Coronary artery (tissue), 2 donors: ENCODE results near the gene ACBD4.

Experiments used
- DNase-seq: peaks from one replicate; pipeline ENCODE4 v3.0.0-alpha.2; 2017; ENCODE audit warnings: low spot score
- H3K27ac ChIP-seq, 2 donors: fragments of 200-600 bp; sonication (generic); one replicate each; pipeline ENCODE4 v1.5.1; 2016 to 2019
- H3K4me3 ChIP-seq: fragments of 200-600 bp; sonication (generic); 2 replicates; pipeline ENCODE4 v1.5.1; 2016; ENCODE audit warnings: mild to moderate bottlenecking, moderate library complexity
- CTCF ChIP-seq: fragments of 200-600 bp; sonication (generic); IDR thresholded peaks from one replicate; pipeline ENCODE4 v1.5.1; 2019; ENCODE audit warnings: antibody characterized with exemption

The ACBD4 gene

GRCh38 chr17:45114117-45114932 lies 21.2 kb upstream of the ACBD4 start:
- H3K27ac ChIP-seq = peak overlapping the region in 1 of 2 donors; percentile 87
- DNase-seq = no peak
- H3K4me3 ChIP-seq = no peak overlapping the region
- TF ChIP-seq CTCF = no peak

GRCh38 chr17:45115015-45115625 lies 20.4 kb upstream of the ACBD4 start:
- TF ChIP-seq CTCF = no peak
- no peak for DNase-seq
- H3K4me3 ChIP-seq = no peak overlapping the region
- H3K27ac ChIP-seq = no peak overlapping the region

GRCh38 chr17:45115871-45116270 lies 19.6 kb upstream of the ACBD4 start:
- no peak overlapping the region for H3K4me3 ChIP-seq
- no peak overlapping the region for H3K27ac ChIP-seq
- no peak for TF ChIP-seq CTCF
- no peak for DNase-seq

- no peak for DNase-seq
- Histone ChIP-seq H3K27ac (no peak overlapping the region), H3K4me3 (no peak overlapping the region)
- TF ChIP-seq CTCF = no peak
Measured at GRCh38 chr17:45116434-45117016, 19.0 kb upstream of the ACBD4 start.

GRCh38 chr17:45117334-45117733 lies 18.2 kb upstream of the ACBD4 start:
- H3K4me3 ChIP-seq = no peak overlapping the region
- no peak overlapping the region for H3K27ac ChIP-seq
- TF ChIP-seq CTCF = no peak
- no peak for DNase-seq

GRCh38 chr17:45117848-45118646 lies 17.4 kb upstream of the ACBD4 start:
- no peak for DNase-seq
- Histone ChIP-seq H3K27ac (no peak overlapping the region), H3K4me3 (no peak overlapping the region)
- no peak for TF ChIP-seq CTCF
